Fibroblast of skin of right quadriceps (primary cell): ENCODE results near the gene DNAI2.
A peak's percentile ranks its signal among the peaks of the same experiment; 100 is the strongest.
"Not testable (repeated sequence)": the region's sequence is repeated elsewhere in the genome, so short reads cannot be mapped to it uniquely, and the experiment has no call there.

ENCODE experiments used
- DNase-seq: peaks from one replicate; pipeline ENCODE4 v3.0.0-alpha.2; 2013

Gene DNAI2

GRCh38 chr17:74276541-74277009 is 2.5 kb downstream of the DNAI2 start:
- DNase-seq: no peak

GRCh38 chr17:74277935-74278334 is 3.9 kb downstream of the DNAI2 start:
- no peak for DNase-seq

GRCh38 chr17:74279617-74280016 is 5.6 kb downstream of the DNAI2 start:
- DNase-seq: not testable (repeated sequence)

GRCh38 chr17:74280093-74280513 is 6.1 kb downstream of the DNAI2 start:
- DNase-seq: no peak

- no peak for DNase-seq
These were observed 7.8 kb downstream of the DNAI2 start for GRCh38 chr17:74281799-74282198.

- DNase-seq: not testable (repeated sequence)
These were observed 8.2 kb downstream of the DNAI2 start for GRCh38 chr17:74282274-74282586.

GRCh38 chr17:74282587-74283370 is 8.7 kb downstream of the DNAI2 start:
- no peak for DNase-seq

- no peak for DNase-seq
These were observed 9.3 kb downstream of the DNAI2 start for GRCh38 chr17:74283371-74283673.

GRCh38 chr17:74287031-74287602 is 13.1 kb downstream of the DNAI2 start:
- no peak for DNase-seq

- no peak for DNase-seq
These were observed 14.8 kb downstream of the DNAI2 start for GRCh38 chr17:74288785-74289184.

- no peak for DNase-seq
These were observed 15.7 kb downstream of the DNAI2 start for GRCh38 chr17:74289688-74290087.

GRCh38 chr17:74290340-74290739 is 16.3 kb downstream of the DNAI2 start:
- DNase-seq: no peak

GRCh38 chr17:74292495-74292894 is 18.5 kb downstream of the DNAI2 start:
- no peak for DNase-seq

- no peak for DNase-seq
These were observed 21.9 kb downstream of the DNAI2 start for GRCh38 chr17:74295625-74296547.

- peak; percentile 36 for DNase-seq
These were observed 22.5 kb downstream of the DNAI2 start for GRCh38 chr17:74296548-74296936.

- no peak for DNase-seq
These were observed 23.9 kb downstream of the DNAI2 start for GRCh38 chr17:74297941-74298340.

GRCh38 chr17:74298778-74299177 is 24.7 kb downstream of the DNAI2 start:
- DNase-seq: no peak

GRCh38 chr17:74299226-74300009 is 25.4 kb downstream of the DNAI2 start:
- DNase-seq: no peak

GRCh38 chr17:74303305-74303704 is 29.3 kb downstream of the DNAI2 start:
- DNase-seq: no peak

GRCh38 chr17:74304184-74304583 is 30.1 kb downstream of the DNAI2 start:
- DNase-seq: no peak

- DNase-seq: no peak
These were observed 32.0 kb downstream of the DNAI2 start for GRCh38 chr17:74305865-74306654.
